ENCODE results near the gene CYTH2. TPM values are rescaled to one million over a fixed set of nuclear protein-coding genes. Genes with fewer than 3 reads are reported as not detected.

The CYTH2 gene
- polyA plus RNA-seq, 3 donors: 21.3 to 48.2 (median 21.7) TPM

GRCh38 chr19:48451624-48452023, 17.5 kb upstream of the CYTH2 start:
- Mint-ChIP-seq H3K4me1 (peaks cover 3% of the 10 kb centered on the region), H3K36me3 (peaks cover 63 to 92% of the 10 kb centered on the region in 2 donors), H3K27me3 (ENCODE audit: low read depth in 3 of 3) (peaks cover 0 to 1% (median 0%) of the 10 kb centered on the region in 3 donors), H3K9me3 (no peaks in the 10 kb centered on the region), H3K4me3 (no peak overlapping the region), H3K27ac (peak overlapping the region in 1 of 7 donors; percentile 48)
- Histone ChIP-seq H3K4me2 (replicated peaks; ENCODE audit: extremely low read depth, low read length, poor library complexity, severe bottlenecking) (no peak overlapping the region), H3K4me1 (ENCODE audit: control insufficient read depth in 1 of 2, insufficient read depth in 2 of 2, low read length in 2 of 2) (peaks cover 1 to 3% of the 10 kb centered on the region in 2 donors), H3K27ac (ENCODE audit: low read depth in 1 of 2, low read length in 2 of 2) (no peak overlapping the region), H3K36me3 (replicated peaks in 1 of 2; ENCODE audit: control insufficient read depth in 1 of 2, insufficient read depth in 2 of 2, low read length in 2 of 2) (peaks cover 69 to 93% of the 10 kb centered on the region in 2 donors), H3K4me3 (replicated peaks in 1 of 3; ENCODE audit: low read depth in 2 of 3, low read length in 3 of 3) (no peak overlapping the region), H2AFZ (ENCODE audit: insufficient read depth, low read depth, low read length, poor library complexity, severe bottlenecking) (no peak overlapping the region), H3K79me2 (ENCODE audit: insufficient read depth, low read length) (no peaks in the 10 kb centered on the region), H3K9me3 (replicated peaks in 1 of 2; ENCODE audit: control insufficient read depth in 1 of 2, insufficient read depth in 1 of 2, low read length in 2 of 2) (no peaks in the 10 kb centered on the region), H3K27me3 (ENCODE audit: control insufficient read depth in 2 of 2, insufficient read depth in 2 of 2, low read length in 2 of 2) (no peaks in the 10 kb centered on the region), H4K20me1 (ENCODE audit: insufficient read depth, low read length) (peaks cover 4% of the 10 kb centered on the region), H3K9ac (ENCODE audit: insufficient read depth, low read length, poor library complexity, severe bottlenecking) (no peak overlapping the region)
- 99% methylated on average over 9 of the region's 12 CpGs for WGBS (ENCODE audit: insufficient coverage)
- intact Hi-C loops (cut with micrococcal nuclease): no loop called here
- DNase-seq: no peak
- no peak for TF ChIP-seq CTCF (IDR thresholded peaks at IDR 0.05)

- DNase-seq: no peak
- Histone ChIP-seq H3K79me2 (ENCODE audit: insufficient read depth, low read length) (no peaks in the 10 kb centered on the region), H3K27ac (ENCODE audit: low read depth in 1 of 2, low read length in 2 of 2) (no peak overlapping the region), H3K4me3 (replicated peaks in 1 of 3; ENCODE audit: low read depth in 2 of 3, low read length in 3 of 3) (no peak overlapping the region), H3K4me2 (replicated peaks; ENCODE audit: extremely low read depth, low read length, poor library complexity, severe bottlenecking) (no peak overlapping the region), H3K9me3 (replicated peaks in 1 of 2; ENCODE audit: control insufficient read depth in 1 of 2, insufficient read depth in 1 of 2, low read length in 2 of 2) (no peaks in the 10 kb centered on the region), H4K20me1 (ENCODE audit: insufficient read depth, low read length) (peaks cover 4% of the 10 kb centered on the region), H3K9ac (ENCODE audit: insufficient read depth, low read length, poor library complexity, severe bottlenecking) (no peak overlapping the region), H3K36me3 (replicated peaks in 1 of 2; ENCODE audit: control insufficient read depth in 1 of 2, insufficient read depth in 2 of 2, low read length in 2 of 2) (peaks cover 72 to 97% of the 10 kb centered on the region in 2 donors), H2AFZ (ENCODE audit: insufficient read depth, low read depth, low read length, poor library complexity, severe bottlenecking) (no peak overlapping the region), H3K4me1 (ENCODE audit: control insufficient read depth in 1 of 2, insufficient read depth in 2 of 2, low read length in 2 of 2) (no peaks in the 10 kb centered on the region), H3K27me3 (ENCODE audit: control insufficient read depth in 2 of 2, insufficient read depth in 2 of 2, low read length in 2 of 2) (no peaks in the 10 kb centered on the region)
- no peaks in the 10 kb centered on the region for H3K9me3 Mint-ChIP-seq
- H3K4me1 Mint-ChIP-seq: peaks cover 3% of the 10 kb centered on the region
- 98% methylated on average over 28 of the region's 33 CpGs for WGBS (ENCODE audit: insufficient coverage)
- H3K4me3 Mint-ChIP-seq: no peak overlapping the region
- TF ChIP-seq CTCF (IDR thresholded peaks at IDR 0.05): no peak
- H3K27me3 Mint-ChIP-seq (ENCODE audit: low read depth in 3 of 3): peaks cover 0 to 1% (median 0%) of the 10 kb centered on the region in 3 donors
- intact Hi-C loops (cut with micrococcal nuclease): no loop called here
- H3K36me3 Mint-ChIP-seq: peaks cover 65 to 95% of the 10 kb centered on the region in 2 donors
- no peak overlapping the region for H3K27ac Mint-ChIP-seq
Measured at GRCh38 chr19:48452289-48453190, 16.6 kb upstream of the CYTH2 start.
